Measurements from ENCODE around the gene RAB30.

Gene RAB30

DNA sequence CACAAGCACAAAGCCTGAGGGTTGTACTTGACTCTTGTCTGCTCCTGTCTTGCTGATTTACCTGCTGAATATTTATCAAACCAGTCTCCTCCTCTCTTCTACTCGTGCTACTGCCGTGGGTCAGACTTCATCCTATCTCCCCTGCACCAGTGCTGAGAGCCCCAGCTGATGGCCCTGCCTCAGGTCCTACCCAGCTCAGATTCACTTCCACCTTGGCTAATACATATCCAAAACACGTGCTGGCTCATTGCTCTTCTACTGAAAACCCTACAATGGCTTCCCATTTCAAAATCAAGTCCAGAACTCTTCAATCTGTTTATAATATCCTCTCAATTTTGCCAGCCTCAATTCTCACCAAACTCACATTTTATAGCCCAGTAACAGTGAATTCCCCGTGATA lies 48.3 kb downstream of the RAB30 start:
- ChIA-PET POLR2A (no interaction called here), CTCF (no interaction called here)
- TF ChIP-seq, protein P1, sequence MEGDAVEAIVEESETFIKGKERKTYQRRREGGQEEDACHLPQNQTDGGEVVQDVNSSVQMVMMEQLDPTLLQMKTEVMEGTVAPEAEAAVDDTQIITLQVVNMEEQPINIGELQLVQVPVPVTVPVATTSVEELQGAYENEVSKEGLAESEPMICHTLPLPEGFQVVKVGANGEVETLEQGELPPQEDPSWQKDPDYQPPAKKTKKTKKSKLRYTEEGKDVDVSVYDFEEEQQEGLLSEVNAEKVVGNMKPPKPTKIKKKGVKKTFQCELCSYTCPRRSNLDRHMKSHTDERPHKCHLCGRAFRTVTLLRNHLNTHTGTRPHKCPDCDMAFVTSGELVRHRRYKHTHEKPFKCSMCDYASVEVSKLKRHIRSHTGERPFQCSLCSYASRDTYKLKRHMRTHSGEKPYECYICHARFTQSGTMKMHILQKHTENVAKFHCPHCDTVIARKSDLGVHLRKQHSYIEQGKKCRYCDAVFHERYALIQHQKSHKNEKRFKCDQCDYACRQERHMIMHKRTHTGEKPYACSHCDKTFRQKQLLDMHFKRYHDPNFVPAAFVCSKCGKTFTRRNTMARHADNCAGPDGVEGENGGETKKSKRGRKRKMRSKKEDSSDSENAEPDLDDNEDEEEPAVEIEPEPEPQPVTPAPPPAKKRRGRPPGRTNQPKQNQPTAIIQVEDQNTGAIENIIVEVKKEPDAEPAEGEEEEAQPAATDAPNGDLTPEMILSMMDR (IDR thresholded peaks at IDR 0.05; ENCODE audit: control extremely low read depth, extremely low read depth, low read depth, missing control alignments), result no peak
- no peak for DNase-seq (ENCODE audit: extremely low spot score)

DNA sequence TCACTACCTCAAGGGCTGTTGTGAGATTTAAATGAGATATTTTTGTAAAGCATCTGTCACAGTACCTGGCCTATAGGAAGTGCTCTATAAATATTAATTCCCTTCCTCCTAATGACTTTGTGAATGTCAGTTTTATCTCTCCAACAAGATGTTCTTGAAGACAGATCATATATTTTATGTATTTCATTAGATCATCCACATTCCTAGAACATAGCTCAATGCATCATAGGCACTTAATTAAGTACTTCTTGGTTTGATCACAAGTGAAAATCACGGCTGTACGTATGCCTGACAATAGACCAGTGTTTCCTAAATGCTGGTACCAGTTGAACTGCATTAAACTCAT lies 49.9 kb downstream of the RAB30 start:
- no peak for DNase-seq (ENCODE audit: extremely low spot score)
- ChIA-PET POLR2A (interaction anchor here (1.2 kb wide), 1 partner anchor 11 kb away, joined by 3 read pairs; no protein-coding TSS in a partner anchor), CTCF (interaction anchor here (1.0 to 2.4 kb wide), 5 partner anchors 10 to 52 kb away, joined by 3 to 8 read pairs (median 3); no protein-coding TSS in a partner anchor)
- TF ChIP-seq, protein P1 (IDR thresholded peaks at IDR 0.05; ENCODE audit: control extremely low read depth, extremely low read depth, low read depth, missing control alignments), result no peak

DNA sequence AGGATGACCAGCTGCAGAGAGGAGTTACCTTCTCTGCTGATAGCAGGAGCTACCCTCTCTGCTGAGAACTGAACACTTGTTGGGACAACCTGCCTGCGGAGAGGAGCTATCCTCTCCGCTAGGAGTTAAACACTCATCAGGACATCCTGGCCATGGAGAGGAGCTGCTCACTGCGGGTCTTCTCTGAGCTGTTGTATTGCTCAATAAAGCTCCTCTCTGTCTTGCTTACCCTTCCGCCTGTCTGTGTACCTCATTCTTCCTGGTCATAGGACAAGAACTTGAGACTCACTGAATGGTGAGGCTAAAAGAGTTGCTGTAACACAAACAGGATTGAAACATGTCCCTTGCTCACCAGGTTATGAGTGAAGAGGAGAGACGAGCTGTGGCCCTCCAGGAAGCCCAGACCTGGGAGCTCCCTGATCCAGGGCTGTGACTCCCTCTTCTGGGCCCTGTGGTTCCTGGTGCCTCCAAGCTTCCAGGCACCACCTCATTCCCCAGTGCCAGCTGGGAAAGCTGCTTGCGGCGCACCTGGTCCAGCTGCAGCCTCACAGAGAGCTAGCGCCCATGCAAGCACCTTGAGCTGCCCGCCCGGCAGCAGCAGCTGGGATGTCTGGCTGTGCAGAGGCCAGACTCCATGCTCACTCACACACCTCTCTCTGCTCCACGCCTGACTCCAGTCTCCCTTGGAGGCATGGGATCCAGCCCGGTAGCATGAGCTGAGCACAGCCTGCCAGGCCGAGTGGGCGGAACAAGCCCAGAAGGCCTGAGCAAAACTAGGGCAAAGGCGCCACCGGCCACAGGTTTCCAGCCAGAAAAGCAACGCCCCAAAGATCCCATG lies 50.5 kb downstream of the RAB30 start:
- no peak for DNase-seq (ENCODE audit: extremely low spot score)
- TF ChIP-seq, protein P1 (IDR thresholded peaks at IDR 0.05; ENCODE audit: control extremely low read depth, extremely low read depth, low read depth, missing control alignments), result no peak
- ChIA-PET POLR2A (interaction anchor here (1.2 kb wide), 1 partner anchor 11 kb away, joined by 3 read pairs; no protein-coding TSS in a partner anchor), CTCF (interaction anchor here (0.7 to 2.4 kb wide), 6 partner anchors 11 to 53 kb away, joined by 3 to 8 read pairs (median 3); no protein-coding TSS in a partner anchor)

DNA sequence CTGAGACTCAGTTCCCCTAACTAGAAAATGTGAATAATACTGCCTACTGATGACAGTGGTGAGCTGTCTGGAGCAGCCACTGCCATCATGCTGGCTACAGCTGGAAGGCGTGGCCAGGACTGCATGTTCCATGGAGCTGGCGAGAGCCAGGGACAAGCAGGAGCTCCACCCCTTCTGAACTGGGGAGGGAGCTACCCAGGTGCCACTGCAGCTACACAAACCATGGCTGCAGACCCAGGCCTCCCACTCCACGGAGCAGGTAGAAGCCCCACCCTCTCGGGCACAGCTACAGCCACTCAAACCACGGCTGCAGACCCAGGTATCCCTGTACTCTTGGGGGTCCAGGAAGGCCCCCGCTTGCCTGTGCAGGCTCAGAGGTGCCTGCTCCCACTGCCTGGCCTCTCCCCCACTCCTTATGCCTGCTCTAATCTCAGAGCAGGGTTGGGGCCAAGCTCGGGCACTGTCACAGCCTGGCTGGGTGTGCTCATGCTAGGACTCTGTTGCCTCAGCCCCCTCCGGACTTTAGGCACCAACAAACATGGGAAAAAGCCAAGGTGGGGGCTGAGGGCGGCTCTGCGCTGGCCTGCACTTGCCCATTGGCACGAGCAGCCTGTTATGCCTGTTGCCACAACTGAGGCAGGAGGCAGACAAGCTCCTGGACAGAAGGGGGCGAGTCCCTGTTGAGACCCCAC lies 51.7 kb downstream of the RAB30 start:
- TF ChIP-seq, protein P1 (IDR thresholded peaks at IDR 0.05; ENCODE audit: control extremely low read depth, extremely low read depth, low read depth, missing control alignments), result no peak
- ChIA-PET CTCF (interaction anchor here (1.0 to 1.1 kb wide), 2 partner anchors 15 to 69 kb away, joined by 3 read pairs; no protein-coding TSS in a partner anchor), POLR2A (interaction anchor here (0.6 kb wide), 1 partner anchor 170 kb away, joined by 4 read pairs; no protein-coding TSS in a partner anchor)
- no peak for DNase-seq (ENCODE audit: extremely low spot score)

DNA sequence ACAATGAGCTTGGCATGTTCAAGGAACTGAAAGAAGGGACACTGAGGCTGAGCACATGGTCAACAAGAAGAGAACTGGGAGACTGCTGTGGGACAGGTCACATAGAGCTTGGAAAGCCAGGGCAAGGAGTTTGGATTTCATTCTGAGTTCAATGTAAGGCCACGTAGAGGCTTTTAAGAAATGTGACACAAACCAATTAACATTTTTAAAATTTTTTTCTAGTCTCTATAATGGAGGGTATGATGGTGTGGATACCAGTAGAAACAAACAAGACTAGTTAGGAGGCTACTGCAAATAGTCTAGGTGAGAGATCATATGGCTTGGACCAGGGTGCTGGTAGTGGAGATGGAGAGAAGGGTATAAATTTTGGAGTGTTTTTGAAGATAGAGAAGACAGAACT lies 56.7 kb downstream of the RAB30 start:
- CTCF ChIA-PET, result interaction anchor here (1.2 to 1.3 kb wide), 2 partner anchors 15 to 54 kb away, joined by 3 read pairs; no protein-coding TSS in a partner anchor
- POLR2A ChIA-PET, result no interaction called here
- no peak for DNase-seq (ENCODE audit: extremely low spot score)
- TF ChIP-seq, protein P1 (IDR thresholded peaks at IDR 0.05; ENCODE audit: control extremely low read depth, extremely low read depth, low read depth, missing control alignments), result no peak

DNA sequence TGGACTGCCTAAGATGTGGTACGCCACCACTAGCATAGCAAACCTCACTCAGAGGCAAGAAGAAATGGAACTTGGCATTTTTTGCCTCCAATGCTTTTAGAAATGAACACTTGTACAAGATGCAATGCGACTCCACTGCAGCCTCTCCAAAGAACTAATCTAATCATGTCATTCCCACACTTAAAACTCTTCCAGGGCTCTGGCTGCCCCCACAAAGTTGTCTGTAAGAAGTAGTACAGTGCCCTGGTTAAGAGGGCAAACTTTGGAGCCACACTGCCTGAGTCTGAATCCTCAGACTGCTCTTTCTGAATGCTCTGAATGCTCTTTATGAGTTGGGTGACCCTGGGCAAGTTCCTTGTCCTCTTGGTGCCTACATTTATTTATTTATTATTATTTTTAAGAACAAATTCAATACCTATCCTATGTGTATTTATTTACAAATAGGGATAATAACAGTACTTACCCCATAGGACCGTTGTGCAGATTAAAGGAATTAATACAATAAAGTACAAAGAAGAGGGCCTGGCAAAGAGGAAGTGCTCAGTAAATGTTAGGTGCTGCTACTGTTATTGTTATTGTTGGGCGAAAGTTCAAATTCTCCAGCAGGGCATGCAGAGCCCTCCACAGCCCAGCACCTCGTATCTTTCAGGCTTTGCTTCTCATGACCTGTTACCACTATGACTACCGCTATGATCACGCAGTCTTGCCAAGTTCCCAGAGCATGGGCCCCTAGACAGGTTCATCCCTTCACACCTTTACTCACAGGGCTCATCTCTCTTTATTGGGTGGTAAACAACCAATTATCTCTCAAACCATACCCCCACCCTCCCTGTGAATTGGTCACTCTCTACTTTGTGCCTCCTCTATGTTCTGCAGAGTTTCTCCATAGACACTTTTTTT lies 59.3 kb downstream of the RAB30 start:
- no peak for DNase-seq (ENCODE audit: extremely low spot score)
- ChIA-PET POLR2A (no interaction called here), CTCF (no interaction called here)
- TF ChIP-seq, protein P1 (IDR thresholded peaks at IDR 0.05; ENCODE audit: control extremely low read depth, extremely low read depth, low read depth, missing control alignments), result no peak

Measured in GM10248 (cell line).